GM21526 (cell line): ENCODE results near the gene SERPINB4.
"Not testable (repeated sequence)": the region's sequence is repeated elsewhere in the genome, so short reads cannot be mapped to it uniquely, and the experiment has no call there.

Source experiments
- ATAC-seq: cut with Tn5 transposase; IDR thresholded peaks from one replicate; pipeline ENCODE4 v1.9.1; 2021; ENCODE audit warnings: moderate library complexity; ENCODE audit not compliant: unreplicated experiment, low FRiP score

SERPINB4 gene

GRCh38 chr18:63644142-63644541, at the start of gene SERPINB4:
TSS of gene SERPINB4 (minus strand) at chr18:63644256. CDS start at chr18:63643577, 679 bp downstream.
- ATAC-seq: not testable (repeated sequence)

GRCh38 chr18:63689064-63689463, 45.0 kb upstream of the SERPINB4 start:
- no peak for ATAC-seq

- ATAC-seq: no peak
These were observed 42.8 kb upstream of the SERPINB4 start for GRCh38 chr18:63686871-63687270.

GRCh38 chr18:63684718-63685117, 40.7 kb upstream of the SERPINB4 start:
- ATAC-seq: no peak

- no peak for ATAC-seq
These were observed 39.8 kb upstream of the SERPINB4 start for GRCh38 chr18:63683890-63684289.

- ATAC-seq: no peak
These were observed 39.1 kb upstream of the SERPINB4 start for GRCh38 chr18:63683152-63683551.

- ATAC-seq: no peak
These were observed 37.6 kb upstream of the SERPINB4 start for GRCh38 chr18:63681449-63682340.

- no peak for ATAC-seq
These were observed 36.0 kb upstream of the SERPINB4 start for GRCh38 chr18:63679820-63680606.

GRCh38 chr18:63677500-63678225, 33.6 kb upstream of the SERPINB4 start:
- ATAC-seq: no peak

GRCh38 chr18:63676526-63677323, 32.7 kb upstream of the SERPINB4 start:
- ATAC-seq: peak; percentile 79

GRCh38 chr18:63664571-63664970, 20.5 kb upstream of the SERPINB4 start:
- ATAC-seq: no peak

- not testable (repeated sequence) for ATAC-seq
These were observed 17.7 kb upstream of the SERPINB4 start, which contains the start of gene SERPINB3 for GRCh38 chr18:63661750-63662149. TSS of gene SERPINB3 (minus strand) at chr18:63661893. CDS start at chr18:63661216, 677 bp downstream.

- not testable (repeated sequence) for ATAC-seq
These were observed 14.9 kb upstream of the SERPINB4 start for GRCh38 chr18:63658920-63659319.

GRCh38 chr18:63650271-63650670, 6.2 kb upstream of the SERPINB4 start:
- ATAC-seq: not testable (repeated sequence)

- no peak for ATAC-seq
These were observed 4.2 kb upstream of the SERPINB4 start for GRCh38 chr18:63648241-63648640.

GRCh38 chr18:63646936-63647335, 2.9 kb upstream of the SERPINB4 start:
- no peak for ATAC-seq

- ATAC-seq: not testable (repeated sequence)
These were observed 638 bp upstream of the SERPINB4 start for GRCh38 chr18:63644694-63645093.

GRCh38 chr18:63642668-63643356, 1.2 kb downstream of the SERPINB4 start:
- ATAC-seq: not testable (repeated sequence)

- ATAC-seq: not testable (repeated sequence)
These were observed 2.8 kb downstream of the SERPINB4 start for GRCh38 chr18:63641157-63641680.
